ENCODE data around the gene FAAH.

DNA sequence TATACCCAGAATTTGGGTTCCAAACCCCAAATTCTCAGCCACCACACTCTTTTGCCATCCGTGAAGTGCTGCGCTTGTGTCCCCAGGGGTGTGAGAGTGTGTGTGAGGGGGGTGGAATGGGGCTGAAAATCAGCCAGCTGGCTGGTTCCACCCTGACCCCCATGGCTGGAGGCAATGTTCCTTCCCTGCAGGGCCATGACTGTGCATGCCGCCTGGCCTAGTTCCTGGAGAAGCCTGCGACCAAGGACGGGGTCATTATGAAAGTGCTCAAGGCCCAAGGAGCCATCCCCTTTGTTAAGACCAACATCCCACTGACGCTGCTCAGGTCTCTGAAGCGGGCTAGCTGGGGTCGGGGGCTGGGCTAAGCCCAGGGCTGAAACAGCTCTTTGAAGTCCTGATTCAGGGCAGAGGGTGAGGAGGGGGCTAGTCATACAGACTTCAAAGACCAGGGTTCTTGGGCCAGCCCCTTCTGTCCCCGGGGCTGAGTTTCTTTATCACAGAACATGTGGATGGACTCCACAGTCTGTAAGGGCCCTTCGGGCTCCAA, 38.7 kb downstream of the FAAH start:
- TF ChIP-seq YY1 (IDR thresholded peaks at IDR 0.05; ENCODE audit: low read depth) (no peak), NFIC (IDR thresholded peaks at IDR 0.05) (no peak), EP300 (IDR thresholded peaks at IDR 0.05; ENCODE audit: borderline replicate concordance) (no peak), ZBTB7A (IDR thresholded peaks at IDR 0.05; ENCODE audit: low read depth) (no peak), EGR1 (IDR thresholded peaks at IDR 0.05) (no peak), CEBPB (IDR thresholded peaks at IDR 0.05) (no peak), FOXM1 (IDR thresholded peaks at IDR 0.05; ENCODE audit: borderline replicate concordance, low read depth) (no peak)
- TF ChIP-seq, protein P1, sequence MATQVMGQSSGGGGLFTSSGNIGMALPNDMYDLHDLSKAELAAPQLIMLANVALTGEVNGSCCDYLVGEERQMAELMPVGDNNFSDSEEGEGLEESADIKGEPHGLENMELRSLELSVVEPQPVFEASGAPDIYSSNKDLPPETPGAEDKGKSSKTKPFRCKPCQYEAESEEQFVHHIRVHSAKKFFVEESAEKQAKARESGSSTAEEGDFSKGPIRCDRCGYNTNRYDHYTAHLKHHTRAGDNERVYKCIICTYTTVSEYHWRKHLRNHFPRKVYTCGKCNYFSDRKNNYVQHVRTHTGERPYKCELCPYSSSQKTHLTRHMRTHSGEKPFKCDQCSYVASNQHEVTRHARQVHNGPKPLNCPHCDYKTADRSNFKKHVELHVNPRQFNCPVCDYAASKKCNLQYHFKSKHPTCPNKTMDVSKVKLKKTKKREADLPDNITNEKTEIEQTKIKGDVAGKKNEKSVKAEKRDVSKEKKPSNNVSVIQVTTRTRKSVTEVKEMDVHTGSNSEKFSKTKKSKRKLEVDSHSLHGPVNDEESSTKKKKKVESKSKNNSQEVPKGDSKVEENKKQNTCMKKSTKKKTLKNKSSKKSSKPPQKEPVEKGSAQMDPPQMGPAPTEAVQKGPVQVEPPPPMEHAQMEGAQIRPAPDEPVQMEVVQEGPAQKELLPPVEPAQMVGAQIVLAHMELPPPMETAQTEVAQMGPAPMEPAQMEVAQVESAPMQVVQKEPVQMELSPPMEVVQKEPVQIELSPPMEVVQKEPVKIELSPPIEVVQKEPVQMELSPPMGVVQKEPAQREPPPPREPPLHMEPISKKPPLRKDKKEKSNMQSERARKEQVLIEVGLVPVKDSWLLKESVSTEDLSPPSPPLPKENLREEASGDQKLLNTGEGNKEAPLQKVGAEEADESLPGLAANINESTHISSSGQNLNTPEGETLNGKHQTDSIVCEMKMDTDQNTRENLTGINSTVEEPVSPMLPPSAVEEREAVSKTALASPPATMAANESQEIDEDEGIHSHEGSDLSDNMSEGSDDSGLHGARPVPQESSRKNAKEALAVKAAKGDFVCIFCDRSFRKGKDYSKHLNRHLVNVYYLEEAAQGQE (IDR thresholded peaks at IDR 0.05; ENCODE audit: low read depth) = no peak
- TF ChIP-seq, protein P2, sequence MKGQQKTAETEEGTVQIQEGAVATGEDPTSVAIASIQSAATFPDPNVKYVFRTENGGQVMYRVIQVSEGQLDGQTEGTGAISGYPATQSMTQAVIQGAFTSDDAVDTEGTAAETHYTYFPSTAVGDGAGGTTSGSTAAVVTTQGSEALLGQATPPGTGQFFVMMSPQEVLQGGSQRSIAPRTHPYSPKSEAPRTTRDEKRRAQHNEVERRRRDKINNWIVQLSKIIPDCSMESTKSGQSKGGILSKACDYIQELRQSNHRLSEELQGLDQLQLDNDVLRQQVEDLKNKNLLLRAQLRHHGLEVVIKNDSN (IDR thresholded peaks at IDR 0.05) = no peak
